T-helper 1 cell treated with Interleukin-12 subunit alpha and Interleukin-12 subunit beta and Interleukin-4 antibody, amounts not matched to agents 30 μg/mL and 1 μg/mL, for 36 hours (primary cell): ENCODE measurements around the gene ZBTB12.
"Not testable (repeated sequence)": the region's sequence is repeated elsewhere in the genome, so short reads cannot be mapped to it uniquely, and the experiment has no call there.

Experiments used
- H3K27ac Mint-ChIP-seq: one replicate; pipeline ENCODE4 v1.8.0; 2021; ENCODE audit warnings: mild to moderate bottlenecking, mixed read lengths
- H3K27me3 Mint-ChIP-seq: one replicate; pipeline ENCODE4 v1.8.0; 2021; ENCODE audit warnings: low read depth, mixed read lengths
- H3K36me3 Mint-ChIP-seq: one replicate; pipeline ENCODE4 v1.8.0; 2021; ENCODE audit warnings: low read depth, mixed read lengths
- H3K4me1 Mint-ChIP-seq: one replicate; pipeline ENCODE4 v1.8.0; 2021; ENCODE audit warnings: low read depth, mixed read lengths
- H3K4me3 Mint-ChIP-seq: one replicate; pipeline ENCODE4 v1.8.0; 2021; ENCODE audit warnings: mild to moderate bottlenecking, moderate library complexity, mixed read lengths
- H3K9me3 Mint-ChIP-seq: one replicate; pipeline ENCODE4 v1.8.0; 2021; ENCODE audit warnings: mixed read lengths

ZBTB12 gene

DNA sequence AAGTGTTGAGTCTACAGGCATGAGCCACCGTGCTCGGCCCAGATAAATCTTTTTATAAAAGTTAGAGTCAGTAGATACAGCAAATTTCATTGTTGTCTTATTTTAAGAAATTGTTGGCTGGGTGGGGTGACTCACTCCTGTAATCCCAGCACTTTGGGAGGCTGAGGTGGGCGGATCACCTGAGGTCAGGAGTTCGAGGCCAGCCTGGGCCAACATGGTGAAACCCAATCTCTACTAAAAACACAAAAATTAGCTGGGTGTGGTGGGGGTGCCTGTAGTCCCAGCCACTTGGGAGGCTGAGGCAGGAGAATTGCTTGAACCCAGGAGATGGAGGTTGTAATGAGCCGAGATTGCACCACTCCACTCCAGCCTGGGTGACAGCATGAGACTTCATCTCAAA lies 6.4 kb upstream of the ZBTB12 start:
- H3K4me1 Mint-ChIP-seq, result peaks cover 11% of the 10 kb centered on the region
- not testable (repeated sequence) for H3K36me3 Mint-ChIP-seq, H3K4me3 Mint-ChIP-seq, H3K27ac Mint-ChIP-seq, H3K27me3 Mint-ChIP-seq, H3K9me3 Mint-ChIP-seq

DNA sequence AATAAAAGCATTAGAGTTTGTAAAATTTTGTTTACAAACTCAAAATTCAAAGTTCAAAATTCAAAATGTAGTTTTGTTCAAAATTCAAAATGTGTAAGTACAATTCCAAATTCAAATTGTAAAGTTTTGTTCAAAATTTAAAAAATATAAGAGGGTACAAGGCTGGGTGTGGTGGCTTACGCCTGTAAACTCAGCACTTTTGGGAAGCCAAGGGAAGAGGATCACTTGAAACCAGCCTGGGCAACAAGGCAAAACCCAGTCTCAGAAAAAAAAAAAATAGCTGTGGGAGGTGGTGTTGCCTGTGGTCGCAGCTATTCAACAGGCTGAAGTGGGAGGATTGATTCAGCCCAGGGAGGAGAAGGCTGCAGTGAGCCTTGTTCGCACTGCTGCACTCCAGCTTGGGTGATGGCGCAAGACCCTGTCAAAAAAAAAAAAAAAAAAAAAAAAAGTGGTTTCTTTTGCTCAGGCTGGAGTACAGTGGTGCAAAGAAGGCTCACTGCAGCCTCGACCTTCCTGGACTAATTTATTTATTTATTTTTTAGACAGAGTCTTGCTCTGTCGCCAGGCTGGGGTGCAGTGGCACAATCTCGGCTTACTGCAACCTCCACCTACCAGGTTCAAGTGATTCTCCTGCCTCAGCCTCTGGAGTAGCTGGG lies 5.4 kb upstream of the ZBTB12 start:
- H3K4me1 Mint-ChIP-seq, result peaks cover 17% of the 10 kb centered on the region
- H3K9me3 Mint-ChIP-seq, result no peaks in the 10 kb centered on the region
- H3K27me3 Mint-ChIP-seq, result peaks cover 14% of the 10 kb centered on the region
- H3K27ac Mint-ChIP-seq, result no peak overlapping the region
- H3K36me3 Mint-ChIP-seq, result no peaks in the 10 kb centered on the region
- H3K4me3 Mint-ChIP-seq, result no peak overlapping the region

DNA sequence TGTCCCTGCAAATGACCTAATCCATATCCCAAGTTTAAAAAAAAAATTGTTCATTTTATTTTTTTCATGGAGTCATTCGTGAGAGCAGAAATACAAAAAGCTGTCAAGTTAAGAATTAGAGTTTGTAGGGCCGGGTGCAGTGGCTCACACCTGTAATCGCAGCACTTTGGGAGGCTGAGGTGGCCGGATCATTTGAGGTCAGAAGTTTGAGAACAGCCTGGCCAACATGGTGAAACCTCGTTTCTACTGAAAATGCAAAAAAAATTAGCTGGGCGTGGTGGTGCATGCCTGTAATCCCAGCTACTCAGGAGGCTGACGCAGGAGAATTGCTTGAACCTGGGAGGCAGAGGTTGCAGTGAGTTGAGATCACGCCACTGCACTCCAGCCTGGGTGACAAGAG lies 4.8 kb upstream of the ZBTB12 start:
- H3K9me3 Mint-ChIP-seq, H3K27ac Mint-ChIP-seq, H3K4me3 Mint-ChIP-seq, H3K36me3 Mint-ChIP-seq: not testable (repeated sequence)
- Mint-ChIP-seq H3K4me1 (peaks cover 16% of the 10 kb centered on the region), H3K27me3 (peaks cover 14% of the 10 kb centered on the region)

- Mint-ChIP-seq H3K9me3 (no peaks in the 10 kb centered on the region), H3K27me3 (peaks cover 14% of the 10 kb centered on the region), H3K36me3 (no peaks in the 10 kb centered on the region), H3K27ac (no peak overlapping the region), H3K4me1 (peaks cover 16% of the 10 kb centered on the region), H3K4me3 (no peak overlapping the region)
Measured at GRCh38 chr6:31906122-31906521, 4.2 kb upstream of the ZBTB12 start.

DNA sequence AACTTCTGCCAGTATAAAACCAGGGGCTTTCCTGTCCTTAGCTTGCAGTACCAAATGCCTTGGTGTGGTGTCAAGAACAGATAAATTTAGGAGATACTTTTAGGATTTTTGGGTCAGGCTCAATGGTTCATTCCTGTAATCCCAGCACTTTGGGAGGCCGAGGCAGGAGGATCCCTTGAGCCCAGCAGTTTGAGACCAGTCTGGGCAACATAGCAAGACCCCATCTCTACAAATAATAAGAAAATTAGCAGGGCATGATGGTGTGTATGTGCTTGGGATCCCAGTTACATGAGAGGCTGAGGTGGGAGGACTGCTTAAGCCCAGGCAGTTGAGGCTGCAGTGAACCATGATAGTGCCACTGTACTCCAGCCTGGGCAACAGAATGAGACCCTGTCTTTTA lies 3.2 kb upstream of the ZBTB12 start:
- Mint-ChIP-seq H3K4me3 (no peak overlapping the region), H3K27me3 (peaks cover 14% of the 10 kb centered on the region), H3K4me1 (peaks cover 13% of the 10 kb centered on the region), H3K9me3 (no peaks in the 10 kb centered on the region), H3K36me3 (no peaks in the 10 kb centered on the region), H3K27ac (no peak overlapping the region)

DNA sequence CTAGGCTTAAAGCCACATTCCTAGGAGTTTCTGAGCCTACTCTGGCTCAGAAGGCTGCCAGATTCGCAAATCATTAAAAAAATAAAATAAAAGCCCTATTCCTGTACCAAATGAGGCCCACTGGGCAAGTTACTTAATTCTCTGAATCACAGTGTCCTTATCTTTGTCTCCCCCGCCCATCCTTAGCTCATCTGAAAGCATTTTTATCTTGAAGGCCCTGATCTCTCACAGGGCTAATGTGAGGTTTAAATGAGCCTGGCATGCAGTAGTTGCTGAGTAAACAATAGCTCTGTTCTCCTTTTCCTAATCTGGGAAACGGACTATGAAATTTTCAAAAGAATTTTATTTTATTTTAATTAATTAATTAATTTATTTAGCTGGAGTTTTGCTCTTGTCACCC lies 2.1 kb upstream of the ZBTB12 start:
- Mint-ChIP-seq H3K27ac (no peak overlapping the region), H3K9me3 (no peaks in the 10 kb centered on the region), H3K27me3 (peaks cover 14% of the 10 kb centered on the region), H3K4me1 (peaks cover 19% of the 10 kb centered on the region), H3K36me3 (peaks cover 2% of the 10 kb centered on the region), H3K4me3 (no peak overlapping the region)

- no peak overlapping the region for H3K27ac Mint-ChIP-seq
Measured at GRCh38 chr6:31901415-31901952, 402 bp downstream of the ZBTB12 start.

GRCh38 chr6:31900917-31901414 lies 920 bp downstream of the ZBTB12 start:
- peaks cover 4% of the 10 kb centered on the region for H3K36me3 Mint-ChIP-seq
- peaks cover 9% of the 10 kb centered on the region for H3K27me3 Mint-ChIP-seq
- H3K9me3 Mint-ChIP-seq, result no peaks in the 10 kb centered on the region
- H3K27ac Mint-ChIP-seq, result no peak overlapping the region
- peak overlapping the region; percentile 31 for H3K4me3 Mint-ChIP-seq
- peaks cover 26% of the 10 kb centered on the region for H3K4me1 Mint-ChIP-seq

More at GRCh38 chr6:31901415-31901952, 402 bp downstream of the ZBTB12 start:
- peaks cover 4% of the 10 kb centered on the region for H3K36me3 Mint-ChIP-seq
- no peaks in the 10 kb centered on the region for H3K9me3 Mint-ChIP-seq
- H3K4me1 Mint-ChIP-seq, result peaks cover 27% of the 10 kb centered on the region
- H3K4me3 Mint-ChIP-seq, result peak overlapping the region; percentile 31
- peaks cover 12% of the 10 kb centered on the region for H3K27me3 Mint-ChIP-seq

- H3K9me3 Mint-ChIP-seq, result no peaks in the 10 kb centered on the region
- H3K4me1 Mint-ChIP-seq, result peaks cover 30% of the 10 kb centered on the region
- H3K4me3 Mint-ChIP-seq, result peak overlapping the region; percentile 60
- no peak overlapping the region for H3K27ac Mint-ChIP-seq
- H3K36me3 Mint-ChIP-seq, result peaks cover 7% of the 10 kb centered on the region
- H3K27me3 Mint-ChIP-seq, result peaks cover 9% of the 10 kb centered on the region
Measured at GRCh38 chr6:31899882-31900722, 1.8 kb downstream of the ZBTB12 start.

DNA sequence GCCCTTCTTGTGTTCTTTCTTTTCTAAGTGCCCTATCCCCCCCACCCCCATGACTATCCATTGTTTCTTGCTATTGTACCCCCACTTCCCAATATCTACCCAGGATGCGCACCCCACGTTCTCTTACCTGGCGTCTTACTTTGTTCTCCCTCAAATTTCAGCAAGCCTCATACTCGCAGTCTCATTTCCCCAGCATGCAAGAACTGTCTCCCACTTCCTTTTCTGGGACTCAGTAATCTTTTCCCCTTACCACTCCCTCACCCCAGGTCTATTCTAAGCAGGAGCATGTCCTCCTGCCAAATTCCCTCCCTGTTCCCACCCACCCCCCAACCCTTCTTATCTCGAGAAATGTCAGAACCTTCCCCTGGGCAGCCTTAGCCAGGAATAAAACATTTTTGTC lies 2.7 kb downstream of the ZBTB12 start:
- Mint-ChIP-seq H3K27me3 (peaks cover 6% of the 10 kb centered on the region), H3K9me3 (no peaks in the 10 kb centered on the region), H3K27ac (peak overlapping the region; percentile 74), H3K4me3 (peak overlapping the region; percentile 81), H3K4me1 (peaks cover 30% of the 10 kb centered on the region), H3K36me3 (peaks cover 7% of the 10 kb centered on the region)

- Mint-ChIP-seq H3K27me3 (peaks cover 6% of the 10 kb centered on the region), H3K36me3 (peaks cover 9% of the 10 kb centered on the region), H3K4me3 (peak overlapping the region; percentile 97), H3K27ac (peak overlapping the region; percentile 95), H3K9me3 (no peaks in the 10 kb centered on the region), H3K4me1 (peaks cover 30% of the 10 kb centered on the region)
Measured at GRCh38 chr6:31898383-31899011, 3.4 kb downstream of the ZBTB12 start.

- Mint-ChIP-seq H3K36me3 (peaks cover 12% of the 10 kb centered on the region), H3K27ac (peak within 1 kb of the TSS; percentile 95), H3K9me3 (no peaks in the 10 kb centered on the region), H3K27me3 (peaks cover 2% of the 10 kb centered on the region), H3K4me3 (peak within 1 kb of the TSS; percentile 97), H3K4me1 (peaks cover 27% of the 10 kb centered on the region)
Measured at GRCh38 chr6:31897612-31898382, 4.1 kb downstream of the ZBTB12 start, which contains the start of gene EHMT2. Gene EHMT2 (minus strand): TSS chr6:31897698. CDS start chr6:31897677, 21 bp downstream.

- Mint-ChIP-seq H3K36me3 (peaks cover 17% of the 10 kb centered on the region), H3K4me3 (peak overlapping the region; percentile 77), H3K4me1 (peaks cover 23% of the 10 kb centered on the region), H3K9me3 (no peaks in the 10 kb centered on the region), H3K27me3 (no peaks in the 10 kb centered on the region), H3K27ac (peak overlapping the region; percentile 68)
Measured at GRCh38 chr6:31896856-31897611, 4.9 kb downstream of the ZBTB12 start.
